ENCODE measurements around the gene SPSB1. TPM values are rescaled to one million over a fixed set of nuclear protein-coding genes. Genes with fewer than 3 reads are reported as not detected.

Gene SPSB1
- total and polyA plus RNA-seq, 10 of the 15 experiments (the other 5 are each of a cell fraction or from before 2014, with no cell fraction given), result 0.02 to 2.0 (median 0.90) TPM; not detected in 1

DNA sequence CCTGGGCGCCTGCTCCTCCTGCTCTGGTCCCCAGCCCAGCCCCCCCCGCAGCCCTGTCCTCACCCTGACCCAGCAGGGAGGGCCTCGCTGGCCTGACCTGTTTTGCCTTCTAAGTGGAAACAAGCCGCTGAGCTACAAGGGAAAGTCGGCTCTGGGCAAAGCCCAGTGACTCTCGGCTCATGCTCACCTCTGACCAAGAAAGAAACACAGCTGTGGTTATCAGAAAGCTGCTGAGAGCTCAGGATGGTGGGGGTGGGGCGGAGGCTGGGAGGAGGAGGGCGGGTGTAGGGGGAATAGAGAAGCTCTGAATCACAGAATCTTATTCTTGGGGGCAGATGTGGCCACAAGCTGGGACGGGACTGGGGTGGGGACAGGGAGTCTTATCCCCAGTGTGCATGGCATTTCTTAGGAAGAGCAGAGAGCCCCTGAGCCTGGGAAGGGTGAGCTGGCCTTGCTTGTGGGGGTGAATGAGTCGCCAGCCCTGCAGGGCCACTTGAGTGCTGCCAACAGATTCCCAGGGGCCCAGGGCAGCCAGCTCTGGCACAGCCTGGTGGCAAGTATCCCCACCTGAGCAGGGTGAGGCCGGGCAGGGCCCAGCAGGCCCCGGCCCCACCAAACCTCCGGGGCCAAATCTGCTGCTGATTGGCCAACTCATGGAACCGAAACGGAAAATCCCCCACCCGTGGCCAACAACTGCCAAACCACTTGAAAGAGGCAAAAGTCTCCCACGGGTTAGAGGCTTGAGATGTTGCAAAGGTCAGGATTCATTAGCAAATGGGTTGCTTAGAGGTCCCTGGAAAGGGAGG is 120.6 kb downstream of the SPSB1 start (continued):
- TF ChIP-seq RBBP5 (conservative IDR thresholded peaks at IDR 0.05) (no peak), FOXK2 (IDR thresholded peaks at IDR 0.05) (no peak), SREBF2 (IDR thresholded peaks at IDR 0.05; ENCODE audit: low read length) (no peak), MEF2B (IDR thresholded peaks at IDR 0.05; ENCODE audit: partially characterized antibody, poor library complexity, severe bottlenecking) (peak; percentile 83), ZNF687 (IDR thresholded peaks at IDR 0.05) (peak; percentile 39; the same call in 1 of the 2 replicates), PKNOX1 (IDR thresholded peaks at IDR 0.05) (peak; percentile 54), POLR2AphosphoS2 (IDR thresholded peaks at IDR 0.05; ENCODE audit: low read depth, low read length) (no peak), ZSCAN29 (IDR thresholded peaks at IDR 0.05) (0 out of 2 replicates have a peak, but pooled peaks have one; percentile 37), RAD21 (IDR thresholded peaks at IDR 0.05; ENCODE audit: insufficient read depth, low read depth, low read length) (0 out of 2 replicates have a peak, but pooled peaks have one; percentile 23), USF2 (IDR thresholded peaks at IDR 0.05; ENCODE audit: borderline replicate concordance, low read depth, low read length) (no peak), ZNF384 (IDR thresholded peaks at IDR 0.05; ENCODE audit: borderline replicate concordance, low read depth, low read length) (no peak), CHD4 (IDR thresholded peaks at IDR 0.05) (no peak), ZBED1 (IDR thresholded peaks at IDR 0.05; ENCODE audit: borderline replicate concordance) (peak; percentile 66; the same call in 1 of the 2 replicates), TCF7 (IDR thresholded peaks at IDR 0.05; ENCODE audit: borderline replicate concordance) (peak; percentile 98), POU2F2 (IDR thresholded peaks at IDR 0.05; ENCODE audit: borderline replicate concordance, low read depth, low read length) (peak; percentile 48; the same call in 1 of the 3 replicates), YBX1 (IDR thresholded peaks at IDR 0.05) (no peak), ZZZ3 (IDR thresholded peaks at IDR 0.05; ENCODE audit: control insufficient read depth, insufficient read length, low read depth) (no peak), SP1 (IDR thresholded peaks at IDR 0.05; ENCODE audit: low read depth, low read length) (peak; percentile 49), RUNX3 (IDR thresholded peaks at IDR 0.05; ENCODE audit: low read length) (peak; percentile 93), NFIC (IDR thresholded peaks at IDR 0.05; ENCODE audit: low read depth, low read length) (peak; percentile 61), TBL1XR1 (IDR thresholded peaks at IDR 0.05; ENCODE audit: low read depth, low read length) (peak; percentile 85), YY1 (IDR thresholded peaks at IDR 0.05; ENCODE audit: low read depth, low read length) (peak; percentile 21; the same call in 1 of the 2 replicates), PAX8 (IDR thresholded peaks at IDR 0.05) (no peak)
- TF ChIP-seq, protein P1, sequence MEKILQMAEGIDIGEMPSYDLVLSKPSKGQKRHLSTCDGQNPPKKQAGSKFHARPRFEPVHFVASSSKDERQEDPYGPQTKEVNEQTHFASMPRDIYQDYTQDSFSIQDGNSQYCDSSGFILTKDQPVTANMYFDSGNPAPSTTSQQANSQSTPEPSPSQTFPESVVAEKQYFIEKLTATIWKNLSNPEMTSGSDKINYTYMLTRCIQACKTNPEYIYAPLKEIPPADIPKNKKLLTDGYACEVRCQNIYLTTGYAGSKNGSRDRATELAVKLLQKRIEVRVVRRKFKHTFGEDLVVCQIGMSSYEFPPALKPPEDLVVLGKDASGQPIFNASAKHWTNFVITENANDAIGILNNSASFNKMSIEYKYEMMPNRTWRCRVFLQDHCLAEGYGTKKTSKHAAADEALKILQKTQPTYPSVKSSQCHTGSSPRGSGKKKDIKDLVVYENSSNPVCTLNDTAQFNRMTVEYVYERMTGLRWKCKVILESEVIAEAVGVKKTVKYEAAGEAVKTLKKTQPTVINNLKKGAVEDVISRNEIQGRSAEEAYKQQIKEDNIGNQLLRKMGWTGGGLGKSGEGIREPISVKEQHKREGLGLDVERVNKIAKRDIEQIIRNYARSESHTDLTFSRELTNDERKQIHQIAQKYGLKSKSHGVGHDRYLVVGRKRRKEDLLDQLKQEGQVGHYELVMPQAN (conservative IDR thresholded peaks at IDR 0.05), result no peak

Measured in GM12878 (cell line).